Measurements from ENCODE around the gene USP31. TPM values are rescaled to one million over a fixed set of nuclear protein-coding genes. Genes with fewer than 3 reads are reported as not detected.

USP31 gene
- total RNA-seq, 1 experiment from 2014 or later: 16.1 TPM

DNA sequence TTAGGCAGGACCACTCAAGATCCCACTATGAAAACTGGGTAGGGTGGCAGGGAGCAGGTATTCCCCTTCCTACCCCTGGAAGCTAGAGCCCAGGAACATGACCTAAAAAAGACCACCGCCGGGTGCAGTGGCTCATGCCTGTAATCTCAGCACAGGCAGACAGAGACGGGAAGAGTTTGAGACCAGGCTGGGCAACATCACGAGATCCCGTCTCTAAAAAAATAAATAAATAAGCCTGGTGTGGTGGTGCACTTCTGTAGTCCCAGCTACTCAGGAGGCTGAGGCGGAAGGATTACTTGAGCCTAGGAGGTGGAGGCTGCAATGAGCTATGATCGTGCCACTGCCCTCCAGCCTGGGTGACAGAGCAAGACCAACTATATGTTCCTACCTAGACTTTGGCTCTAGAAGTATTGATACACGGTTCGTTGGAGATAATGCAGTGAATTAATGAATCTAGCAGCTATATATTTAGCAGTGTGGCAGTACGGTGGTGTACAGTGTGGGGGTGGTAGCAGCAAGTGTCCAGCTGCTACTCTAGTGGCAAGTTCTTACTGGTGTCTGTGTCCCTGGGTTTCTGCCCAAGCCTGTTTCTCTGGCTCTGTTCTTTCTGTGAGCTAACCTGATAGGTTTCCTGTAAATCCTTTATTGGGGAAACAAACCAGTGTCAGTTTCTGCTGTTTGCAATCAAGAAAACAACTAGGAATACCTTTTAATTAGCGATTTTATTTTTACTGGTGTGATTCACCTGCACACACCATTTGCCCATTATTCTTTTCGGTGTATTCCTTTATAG, 3.3 kb upstream of the USP31 start:
- H2BK12ac ChIP-seq (ENCODE audit: insufficient read length, low read depth, low read length): no peak overlapping the region
- H3K18ac ChIP-seq (ENCODE audit: insufficient read length, low read depth, low read length): no peak overlapping the region
- peaks cover 4% of the 10 kb centered on the region; the same call in 1 of the 2 replicates for H3K79me2 ChIP-seq (ENCODE audit: insufficient read depth, low read length)
- H3K4me3 Mint-ChIP-seq: no peak overlapping the region
- H4K20me1 ChIP-seq (ENCODE audit: control insufficient read depth, insufficient read depth, insufficient read length): no peaks in the 10 kb centered on the region
- H4K5ac ChIP-seq (ENCODE audit: insufficient read length, low read depth, low read length): no peak overlapping the region
- H3K14ac ChIP-seq (ENCODE audit: insufficient read depth, low read length): no peak overlapping the region
- H3K79me1 ChIP-seq (ENCODE audit: insufficient read depth, low read depth, low read length, poor library complexity, severe bottlenecking): no peaks in the 10 kb centered on the region
- H3K27me3 ChIP-seq (ENCODE audit: insufficient read depth, low read length): no peaks in the 10 kb centered on the region
- H3K23ac ChIP-seq (ENCODE audit: insufficient read length, low read depth, low read length): no peak overlapping the region
- WGBS (ENCODE audit: extremely low coverage, insufficient read length, low lambda C conversion rate): no CpG with 5 or more reads among the region's 12 CpGs
- H3K9ac ChIP-seq (ENCODE audit: extremely low read depth, insufficient read length, low read length): no peak overlapping the region
- no peak overlapping the region for H3K4me2 ChIP-seq (ENCODE audit: insufficient read depth, insufficient read length, low read length)
- H4K91ac ChIP-seq (ENCODE audit: insufficient read length, low read depth, low read length): no peak overlapping the region
- H2BK20ac ChIP-seq (ENCODE audit: low read depth, low read length, poor library complexity, severe bottlenecking): no peak overlapping the region
- H3K27ac ChIP-seq (ENCODE audit: insufficient read length, low read depth, low read length): no peak overlapping the region
- peaks cover 24% of the 10 kb centered on the region for H3K27me3 Mint-ChIP-seq (ENCODE audit: low read depth)
- H4K8ac ChIP-seq (replicated peaks; ENCODE audit: insufficient read length, low read depth, low read length): no peak overlapping the region
- TF ChIP-seq, protein P1, sequence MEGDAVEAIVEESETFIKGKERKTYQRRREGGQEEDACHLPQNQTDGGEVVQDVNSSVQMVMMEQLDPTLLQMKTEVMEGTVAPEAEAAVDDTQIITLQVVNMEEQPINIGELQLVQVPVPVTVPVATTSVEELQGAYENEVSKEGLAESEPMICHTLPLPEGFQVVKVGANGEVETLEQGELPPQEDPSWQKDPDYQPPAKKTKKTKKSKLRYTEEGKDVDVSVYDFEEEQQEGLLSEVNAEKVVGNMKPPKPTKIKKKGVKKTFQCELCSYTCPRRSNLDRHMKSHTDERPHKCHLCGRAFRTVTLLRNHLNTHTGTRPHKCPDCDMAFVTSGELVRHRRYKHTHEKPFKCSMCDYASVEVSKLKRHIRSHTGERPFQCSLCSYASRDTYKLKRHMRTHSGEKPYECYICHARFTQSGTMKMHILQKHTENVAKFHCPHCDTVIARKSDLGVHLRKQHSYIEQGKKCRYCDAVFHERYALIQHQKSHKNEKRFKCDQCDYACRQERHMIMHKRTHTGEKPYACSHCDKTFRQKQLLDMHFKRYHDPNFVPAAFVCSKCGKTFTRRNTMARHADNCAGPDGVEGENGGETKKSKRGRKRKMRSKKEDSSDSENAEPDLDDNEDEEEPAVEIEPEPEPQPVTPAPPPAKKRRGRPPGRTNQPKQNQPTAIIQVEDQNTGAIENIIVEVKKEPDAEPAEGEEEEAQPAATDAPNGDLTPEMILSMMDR (conservative IDR thresholded peaks at IDR 0.05): no peak
- no peak overlapping the region for H3K4ac ChIP-seq (ENCODE audit: low read depth, low read length)
- no peak overlapping the region for H2BK15ac ChIP-seq (ENCODE audit: low read depth, low read length)
- no peaks in the 10 kb centered on the region for H3K9me3 Mint-ChIP-seq
- no peak for DNase-seq
- no peak overlapping the region for H3K56ac ChIP-seq (ENCODE audit: insufficient read length, low read depth, low read length)
- H3K4me1 Mint-ChIP-seq: peaks cover 10 to 11% of the 10 kb centered on the region in 2 experiments
- H2AK5ac ChIP-seq (ENCODE audit: insufficient read length, low read length): no peak overlapping the region
- H3K9me3 ChIP-seq (ENCODE audit: control insufficient read depth, low read depth, low read length): no peaks in the 10 kb centered on the region
- H2BK5ac ChIP-seq (ENCODE audit: insufficient read length, low read length): no peak overlapping the region
- no peak overlapping the region for H3T11ph ChIP-seq (ENCODE audit: low read length)
- peak overlapping the region in 1 of 3 experiments; percentile 27; a peak in 1 of 7 replicates for H3K27ac Mint-ChIP-seq
- no peak overlapping the region for H2AFZ ChIP-seq (ENCODE audit: low read length)
- H2BK120ac ChIP-seq (ENCODE audit: low read depth, low read length, poor library complexity, severe bottlenecking): no peak overlapping the region
- H3K4me1 ChIP-seq (ENCODE audit: insufficient read depth, low read length): no peaks in the 10 kb centered on the region
- H3K23me2 ChIP-seq (ENCODE audit: insufficient read length, low read depth, low read length, poor library complexity, severe bottlenecking): peaks cover 6% of the 10 kb centered on the region
- peaks cover 0 to 2% (median 0%) of the 10 kb centered on the region in 3 experiments; a peak in 1 of 7 replicates for H3K36me3 Mint-ChIP-seq (ENCODE audit: insufficient read depth in 1 of 3, low read depth in 3 of 3)

Measured in H9 (cell line).